Lower leg skin (tissue), 3 donors: Measurements from ENCODE around the gene APPBP2.

Experiments
- CTCF ChIP-seq, 3 donors: fragments of 450-650 bp; IDR thresholded peaks; one replicate each; pipeline ENCODE4 v1.5.1; 2016; ENCODE audit warnings: antibody characterized with exemption in 3 of 3, mild to moderate bottlenecking in 3 of 3, moderate library complexity in 2 of 3
- POLR2A ChIP-seq, 2 donors: fragments of 450-650 bp; IDR thresholded peaks; one replicate each; pipeline ENCODE4 v1.6.1; 2016 to 2017; ENCODE audit warnings: antibody characterized with exemption in 2 of 2, mild to moderate bottlenecking in 1 of 2, moderate library complexity in 1 of 2

DNA sequence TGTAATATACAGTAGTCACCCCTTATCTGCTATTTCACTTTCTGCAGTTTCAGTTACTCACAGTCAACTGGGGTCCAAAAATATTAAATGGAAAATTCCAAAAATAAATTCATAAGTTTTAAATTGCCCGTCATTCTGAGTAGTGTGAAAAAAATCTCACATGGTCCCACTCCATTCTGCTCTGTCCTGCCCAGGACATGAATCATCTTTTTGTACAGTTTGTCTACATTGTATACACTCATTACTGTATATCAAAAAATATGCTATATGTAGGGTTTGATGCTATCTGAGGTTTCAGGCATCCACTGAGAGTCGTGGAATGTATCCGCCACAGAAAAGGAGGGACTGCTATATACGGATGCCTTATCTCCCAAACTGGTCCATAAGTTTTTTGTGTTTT, 16.0 kb upstream of the APPBP2 start:
- TF ChIP-seq CTCF (IDR thresholded peaks at IDR 0.05) (no peak), POLR2A (IDR thresholded peaks at IDR 0.05) (no peak)
